SK-N-MC (cell line): ENCODE measurements around the gene TPGS1.

Experiments used
- EZH2 ChIP-seq: fragments of 200-600 bp; sonication (generic); IDR thresholded peaks from one replicate; pipeline ENCODE4 v1.6.1; 2017; ENCODE audit warnings: antibody characterized with exemption
- FOXP2 ChIP-seq: optimal IDR thresholded peaks from 2 replicates; pipeline ENCODE3; 2011; ENCODE audit warnings: mild to moderate bottlenecking, moderate library complexity; ENCODE audit not compliant: insufficient read depth; ENCODE audit errors: extremely low read length, control extremely low read depth
- POLR2AphosphoS5 ChIP-seq: IDR thresholded peaks from 2 replicates; pipeline ENCODE4 v1.6.1; 2012; ENCODE audit warnings: mild to moderate bottlenecking, low read depth, low read length, borderline replicate concordance

DNA sequence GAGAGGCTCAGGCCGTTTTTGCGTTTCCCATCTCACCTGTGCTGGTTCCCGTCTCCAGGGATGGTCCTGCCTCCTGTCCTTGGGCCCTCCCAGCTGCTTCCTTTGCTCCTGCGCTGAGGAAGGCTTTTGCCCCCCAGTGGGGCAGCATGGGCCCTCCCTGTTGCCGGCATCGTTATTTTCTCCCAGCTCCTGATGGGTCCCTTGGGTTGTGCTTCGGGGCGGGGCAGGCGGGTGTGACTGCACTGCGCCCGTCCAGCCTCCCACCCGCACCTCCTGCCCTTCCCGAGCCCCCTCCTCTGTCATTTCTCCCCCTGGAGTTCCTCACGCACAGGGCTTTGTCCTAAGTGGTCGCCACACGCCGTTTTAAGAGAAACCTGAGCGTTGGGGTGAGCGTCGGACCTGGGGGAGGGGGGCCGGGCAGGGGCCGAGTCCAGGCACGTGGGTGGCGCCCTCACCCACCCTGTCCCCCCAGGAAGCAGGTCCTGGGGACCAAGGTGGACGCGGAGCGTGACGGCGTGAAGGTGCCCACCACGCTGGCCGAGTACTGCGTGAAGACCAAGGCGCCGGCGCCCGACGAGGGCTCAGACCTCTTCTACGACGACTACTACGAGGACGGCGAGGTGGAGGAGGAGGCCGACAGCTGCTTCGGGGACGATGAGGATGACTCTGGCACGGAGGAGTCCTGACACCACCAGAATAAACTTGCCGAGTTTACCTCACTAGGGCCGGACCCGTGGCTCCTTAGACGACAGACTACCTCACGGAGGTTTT is 33.8 kb downstream of the TPGS1 start:
- TF ChIP-seq POLR2AphosphoS5 (no peak), EZH2 (no peak), FOXP2 (no peak)
